ENCODE results near the gene CHST8. TPM values are rescaled to one million over a fixed set of nuclear protein-coding genes. Genes with fewer than 3 reads are reported as not detected.

Gene CHST8
- polyA plus RNA-seq, 1 of the 3 experiments (the other 2 are of a cell fraction) = 0.05 TPM

DNA sequence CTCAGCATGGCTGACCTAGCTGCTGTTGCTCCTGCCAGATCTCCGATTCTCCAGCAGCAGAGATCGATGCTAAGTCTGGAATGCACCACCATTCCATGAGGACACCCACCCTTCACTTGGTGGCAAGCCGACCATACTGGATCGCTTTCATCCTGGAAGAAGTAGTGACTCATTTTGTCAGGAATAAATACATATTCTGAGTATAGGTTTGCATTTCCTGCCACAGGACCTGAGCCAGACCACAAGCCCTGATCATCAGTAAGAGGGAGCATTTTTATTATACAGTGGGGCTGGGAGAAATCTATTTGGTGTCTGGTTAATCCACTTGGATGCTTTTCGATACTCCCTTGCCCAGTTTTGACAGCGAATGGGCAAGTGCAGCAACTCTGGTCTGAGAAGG, 164.0 kb downstream of the CHST8 start (continued):
- no peak for TF ChIP-seq GABPA (IDR thresholded peaks at IDR 0.05; ENCODE audit: low read depth)

DNA sequence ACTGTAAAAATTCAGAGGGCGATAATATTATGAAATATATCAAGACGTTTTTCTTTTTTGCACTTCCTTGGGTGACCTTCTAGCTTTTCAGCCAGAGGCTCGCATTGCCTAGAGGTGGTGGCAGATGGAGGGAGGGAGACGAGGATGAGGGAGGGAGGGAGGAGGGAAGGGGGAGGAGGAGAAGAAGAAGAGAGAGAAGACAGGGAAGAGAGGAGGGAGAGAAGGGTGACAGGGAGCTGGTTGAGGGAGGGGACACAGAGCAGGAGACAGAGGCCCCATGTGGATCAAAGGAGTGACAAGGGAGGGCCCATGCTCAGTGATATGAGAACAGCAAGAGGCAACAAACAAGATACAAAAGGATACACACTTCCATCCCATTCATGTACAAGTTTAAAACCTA, 166.9 kb downstream of the CHST8 start:
- Histone ChIP-seq H4K20me1 (ENCODE audit: insufficient read depth) (no peaks in the 10 kb centered on the region), H3K27me3 (ENCODE audit: insufficient read depth) (no peaks in the 10 kb centered on the region), H3K9me2 (no peaks in the 10 kb centered on the region), H3K9me3 (no peaks in the 10 kb centered on the region), H3K4me1 (ENCODE audit: control insufficient read depth in 1 of 2, insufficient read depth in 2 of 2, low read depth in 1 of 2, low read length in 1 of 2) (peaks cover 0 to 4% of the 10 kb centered on the region in 2 experiments; a peak in 1 of 4 replicates), H2AFZ (ENCODE audit: low read depth) (no peak overlapping the region), H3K79me2 (ENCODE audit: insufficient read depth) (no peaks in the 10 kb centered on the region), H3K4me3 (ENCODE audit: low read depth in 2 of 2, low read length in 1 of 2) (no peak overlapping the region), H3F3A (replicated peaks; ENCODE audit: insufficient read depth) (no peaks in the 10 kb centered on the region), H3K9ac (no peak overlapping the region), H3K4me2 (no peak overlapping the region), H3K36me3 (replicated peaks in 1 of 2; ENCODE audit: control insufficient read depth in 1 of 2, insufficient read depth in 2 of 2, low read length in 1 of 2) (no peaks in the 10 kb centered on the region), H3K27ac (ENCODE audit: low read depth in 2 of 2, low read length in 1 of 2) (no peak overlapping the region)
- TF ChIP-seq YY1 (IDR thresholded peaks at IDR 0.05; ENCODE audit: low read depth) = no peak
- TF ChIP-seq, protein P1, sequence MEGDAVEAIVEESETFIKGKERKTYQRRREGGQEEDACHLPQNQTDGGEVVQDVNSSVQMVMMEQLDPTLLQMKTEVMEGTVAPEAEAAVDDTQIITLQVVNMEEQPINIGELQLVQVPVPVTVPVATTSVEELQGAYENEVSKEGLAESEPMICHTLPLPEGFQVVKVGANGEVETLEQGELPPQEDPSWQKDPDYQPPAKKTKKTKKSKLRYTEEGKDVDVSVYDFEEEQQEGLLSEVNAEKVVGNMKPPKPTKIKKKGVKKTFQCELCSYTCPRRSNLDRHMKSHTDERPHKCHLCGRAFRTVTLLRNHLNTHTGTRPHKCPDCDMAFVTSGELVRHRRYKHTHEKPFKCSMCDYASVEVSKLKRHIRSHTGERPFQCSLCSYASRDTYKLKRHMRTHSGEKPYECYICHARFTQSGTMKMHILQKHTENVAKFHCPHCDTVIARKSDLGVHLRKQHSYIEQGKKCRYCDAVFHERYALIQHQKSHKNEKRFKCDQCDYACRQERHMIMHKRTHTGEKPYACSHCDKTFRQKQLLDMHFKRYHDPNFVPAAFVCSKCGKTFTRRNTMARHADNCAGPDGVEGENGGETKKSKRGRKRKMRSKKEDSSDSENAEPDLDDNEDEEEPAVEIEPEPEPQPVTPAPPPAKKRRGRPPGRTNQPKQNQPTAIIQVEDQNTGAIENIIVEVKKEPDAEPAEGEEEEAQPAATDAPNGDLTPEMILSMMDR (IDR thresholded peaks at IDR 0.05) = no peak
- TF ChIP-seq MEF2A (IDR thresholded peaks at IDR 0.05; ENCODE audit: borderline replicate concordance, low read depth) = no peak
- TF ChIP-seq POLR2AphosphoS5 (IDR thresholded peaks at IDR 0.05; ENCODE audit: low read depth, low read length) = no peak
- TF ChIP-seq NFIC (IDR thresholded peaks at IDR 0.05; ENCODE audit: borderline replicate concordance) = no peak
- TF ChIP-seq FOSL2 (IDR thresholded peaks at IDR 0.05; ENCODE audit: borderline replicate concordance, low read depth) = no peak
- no peak for TF ChIP-seq EZH2phosphoT487 (IDR thresholded peaks at IDR 0.05; ENCODE audit: borderline replicate concordance, low read depth)
- TF ChIP-seq USF2 (IDR thresholded peaks at IDR 0.05; ENCODE audit: borderline replicate concordance, low read depth, low read length) = no peak
- TF ChIP-seq RXRA (IDR thresholded peaks at IDR 0.05; ENCODE audit: borderline replicate concordance, low read depth) = no peak
- no peak for TF ChIP-seq GATA2 (CRISPR knock-in tag; IDR thresholded peaks at IDR 0.05)
- TF ChIP-seq, protein P2, sequence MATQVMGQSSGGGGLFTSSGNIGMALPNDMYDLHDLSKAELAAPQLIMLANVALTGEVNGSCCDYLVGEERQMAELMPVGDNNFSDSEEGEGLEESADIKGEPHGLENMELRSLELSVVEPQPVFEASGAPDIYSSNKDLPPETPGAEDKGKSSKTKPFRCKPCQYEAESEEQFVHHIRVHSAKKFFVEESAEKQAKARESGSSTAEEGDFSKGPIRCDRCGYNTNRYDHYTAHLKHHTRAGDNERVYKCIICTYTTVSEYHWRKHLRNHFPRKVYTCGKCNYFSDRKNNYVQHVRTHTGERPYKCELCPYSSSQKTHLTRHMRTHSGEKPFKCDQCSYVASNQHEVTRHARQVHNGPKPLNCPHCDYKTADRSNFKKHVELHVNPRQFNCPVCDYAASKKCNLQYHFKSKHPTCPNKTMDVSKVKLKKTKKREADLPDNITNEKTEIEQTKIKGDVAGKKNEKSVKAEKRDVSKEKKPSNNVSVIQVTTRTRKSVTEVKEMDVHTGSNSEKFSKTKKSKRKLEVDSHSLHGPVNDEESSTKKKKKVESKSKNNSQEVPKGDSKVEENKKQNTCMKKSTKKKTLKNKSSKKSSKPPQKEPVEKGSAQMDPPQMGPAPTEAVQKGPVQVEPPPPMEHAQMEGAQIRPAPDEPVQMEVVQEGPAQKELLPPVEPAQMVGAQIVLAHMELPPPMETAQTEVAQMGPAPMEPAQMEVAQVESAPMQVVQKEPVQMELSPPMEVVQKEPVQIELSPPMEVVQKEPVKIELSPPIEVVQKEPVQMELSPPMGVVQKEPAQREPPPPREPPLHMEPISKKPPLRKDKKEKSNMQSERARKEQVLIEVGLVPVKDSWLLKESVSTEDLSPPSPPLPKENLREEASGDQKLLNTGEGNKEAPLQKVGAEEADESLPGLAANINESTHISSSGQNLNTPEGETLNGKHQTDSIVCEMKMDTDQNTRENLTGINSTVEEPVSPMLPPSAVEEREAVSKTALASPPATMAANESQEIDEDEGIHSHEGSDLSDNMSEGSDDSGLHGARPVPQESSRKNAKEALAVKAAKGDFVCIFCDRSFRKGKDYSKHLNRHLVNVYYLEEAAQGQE (IDR thresholded peaks at IDR 0.05; ENCODE audit: low read depth, low read length) = no peak
- no peak for TF ChIP-seq ZBTB33 (IDR thresholded peaks at IDR 0.05; ENCODE audit: borderline replicate concordance, low read depth)
- no peak for TF ChIP-seq FOXJ3 (CRISPR knock-in tag; IDR thresholded peaks at IDR 0.05)
- TF ChIP-seq EP300 (IDR thresholded peaks at IDR 0.05; ENCODE audit: borderline replicate concordance in 1 of 2, low read depth in 1 of 2, low read length in 1 of 2) = no peak
- no peak for TF ChIP-seq JUND (IDR thresholded peaks at IDR 0.05)
- ChIA-PET POLR2A (no interaction called here), CTCF (interaction anchor here (2.8 to 8.3 kb wide), 3 partner anchors 10 to 307 kb away, joined by 25 to 119 read pairs (median 33); no protein-coding TSS in a partner anchor)
- 35% methylated on average over 4 of the region's 4 CpGs for WGBS (ENCODE audit: low lambda C conversion rate)
- no peak for DNase-seq

All from SK-N-SH (cell line).